Stimulated activated CD4-positive, alpha-beta T cell treated with anti-CD3 and anti-CD28 coated beads, Interleukin-12 subunit alpha, Interleukin-12 subunit beta, amount 100 ng/mL, for 4 hours (primary cell): Measurements from ENCODE around the gene CGB1.
A peak's percentile ranks its signal among the peaks of the same experiment; 100 is the strongest.
"Not testable (repeated sequence)": the region's sequence is repeated elsewhere in the genome, so short reads cannot be mapped to it uniquely, and the experiment has no call there.

Experiments used
- DNase-seq: peaks from one replicate; pipeline ENCODE4 v3.0.0-alpha.2; 2020

CGB1 gene

DNA sequence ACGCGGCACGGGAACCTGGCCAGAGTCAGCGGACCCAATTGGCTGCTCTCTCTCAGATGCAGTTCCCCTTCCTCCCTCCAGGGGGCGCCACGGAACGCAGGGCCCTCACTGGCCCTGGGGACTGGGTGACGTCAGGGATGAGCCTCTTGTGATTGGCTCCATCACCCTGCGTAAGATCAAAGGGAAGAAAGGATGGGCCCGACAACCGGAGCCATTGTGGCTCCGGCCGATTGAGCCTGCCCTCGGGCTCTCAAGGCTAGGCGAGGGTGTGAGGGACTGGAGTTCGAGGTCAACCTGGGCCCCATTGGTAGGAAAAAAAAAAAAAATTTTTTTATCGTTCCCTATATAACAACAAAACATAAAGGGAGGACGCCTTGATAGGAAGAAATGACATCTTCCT lies at the start of gene CGB1:
Gene CGB1, minus strand, starts transcription at position 81 of the 400 bp plus-strand sequence. CDS start 184 bp downstream, outside the sequence.
- DNase-seq: not testable (repeated sequence)

DNA sequence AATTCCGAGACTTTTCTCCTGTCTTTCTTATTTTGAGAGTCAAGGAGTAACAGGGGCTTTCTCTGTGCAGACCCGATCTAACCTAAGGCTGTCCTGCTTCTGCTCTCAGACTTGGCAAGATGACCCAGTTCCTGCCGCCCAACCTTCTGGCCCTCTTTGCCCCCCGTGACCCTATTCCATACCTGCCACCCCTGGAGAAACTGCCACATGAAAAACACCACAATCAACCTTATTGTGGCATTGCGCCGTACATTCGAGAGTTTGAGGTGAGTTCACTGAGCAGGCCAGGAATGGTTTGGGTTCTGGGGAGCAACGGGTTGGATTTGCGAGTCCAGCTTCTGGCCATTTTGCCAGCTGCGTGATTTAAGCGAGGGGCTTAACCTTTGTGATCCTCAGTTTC lies 49.6 kb upstream of the CGB1 start:
- DNase-seq: no peak

DNA sequence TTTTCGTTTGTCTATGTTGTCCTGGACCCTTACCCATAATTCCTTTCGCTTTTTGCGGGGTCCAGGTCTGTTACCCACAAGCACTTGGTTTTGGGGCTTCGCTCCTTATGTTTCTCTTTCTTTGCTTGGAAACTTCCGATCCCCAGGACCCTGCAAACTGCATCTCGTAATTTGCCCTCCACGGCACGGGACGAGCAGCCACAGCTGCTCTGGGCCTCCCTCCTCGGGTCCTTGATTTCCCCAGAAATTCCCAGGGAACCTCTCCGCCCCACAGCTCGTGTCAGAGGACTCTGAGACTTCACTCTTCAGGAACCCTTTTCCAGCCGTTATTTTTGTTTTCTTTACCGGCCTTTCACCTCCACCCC lies 49.2 kb upstream of the CGB1 start:
- DNase-seq: no peak

DNA sequence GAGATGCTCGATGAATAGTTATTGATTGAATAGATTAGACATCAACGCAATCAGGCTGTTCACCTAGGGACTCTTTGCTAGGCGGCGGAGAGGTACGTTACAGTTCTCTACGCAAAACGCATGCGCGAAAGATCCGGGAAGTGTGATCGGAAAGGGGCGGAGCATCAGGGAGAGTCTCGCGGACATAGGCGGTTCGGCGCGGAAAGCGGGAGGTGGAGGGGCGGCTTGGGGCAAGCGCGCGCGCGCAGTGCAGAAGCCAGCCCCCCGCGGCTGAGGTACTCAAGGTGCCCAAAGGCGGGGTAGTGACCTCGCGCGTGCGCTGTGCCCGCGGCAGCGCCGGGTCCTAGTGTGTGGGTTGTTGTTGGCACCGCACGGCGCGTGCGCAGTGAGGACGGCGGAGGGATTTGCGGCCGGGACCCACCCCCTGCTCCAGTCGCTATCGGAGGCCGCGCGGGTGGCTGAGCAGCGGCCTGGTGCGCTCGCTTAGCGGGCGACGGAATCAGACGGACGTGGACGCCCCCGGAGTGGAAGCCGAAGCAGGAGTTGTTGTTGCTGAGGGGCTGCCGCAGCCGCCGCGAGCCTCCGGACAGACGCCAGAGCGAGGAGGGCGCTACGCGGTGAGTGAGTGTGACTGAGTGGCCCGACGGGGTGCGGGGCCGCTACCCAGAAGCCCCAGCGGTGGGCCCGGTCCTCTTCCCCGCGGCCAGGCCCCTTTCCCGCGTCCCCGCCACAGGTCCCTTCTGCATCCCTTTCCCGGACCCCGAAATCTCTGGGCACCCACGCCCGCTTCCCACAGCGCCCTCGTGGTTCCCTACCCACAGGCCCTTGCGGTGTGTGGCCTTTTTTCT lies 48.5 kb upstream of the CGB1 start, which contains the start of gene SNRNP70:
Gene SNRNP70, plus strand, starts transcription at position 432 of the 848 bp plus-strand sequence. CDS start 964 bp downstream, outside the sequence.
- DNase-seq: peak; percentile 98

DNA sequence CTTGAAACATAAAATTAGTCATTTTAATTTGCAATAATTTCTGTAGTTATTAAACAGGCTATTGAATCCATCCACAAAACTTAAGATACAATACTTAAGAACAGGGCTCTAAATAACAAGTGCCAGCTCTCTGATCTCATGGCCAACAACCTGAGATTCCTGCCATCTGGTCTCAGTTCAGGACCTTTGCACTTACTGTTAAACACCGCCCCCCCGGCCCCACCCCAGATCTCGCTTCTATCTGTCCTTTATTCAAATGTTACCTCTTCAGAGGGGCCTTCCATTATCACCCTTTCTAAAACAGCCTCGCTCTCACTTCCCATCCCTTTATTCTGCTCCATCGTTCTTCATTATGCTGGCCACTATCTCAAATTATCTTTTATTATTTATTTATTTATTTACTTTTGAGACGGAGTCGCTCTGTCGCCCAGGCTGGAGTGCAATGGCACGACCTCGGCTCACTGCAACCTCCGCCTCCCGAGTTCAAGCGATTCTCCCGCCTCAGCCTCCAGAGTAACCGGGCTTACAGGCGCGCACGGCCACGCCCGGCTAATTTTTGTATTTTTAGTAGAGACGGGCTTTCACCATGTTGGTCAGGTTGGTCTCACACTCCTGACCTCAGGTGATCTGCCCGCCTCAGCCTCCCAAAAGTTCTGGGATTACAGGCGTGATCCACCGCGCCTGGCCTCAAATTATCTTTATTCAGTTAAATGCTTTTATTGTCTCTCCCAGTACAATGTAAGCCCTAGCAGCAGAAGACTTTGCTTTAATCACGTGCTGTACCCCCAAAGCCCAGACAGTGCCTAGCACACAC lies 47.7 kb upstream of the CGB1 start:
- DNase-seq: no peak

DNA sequence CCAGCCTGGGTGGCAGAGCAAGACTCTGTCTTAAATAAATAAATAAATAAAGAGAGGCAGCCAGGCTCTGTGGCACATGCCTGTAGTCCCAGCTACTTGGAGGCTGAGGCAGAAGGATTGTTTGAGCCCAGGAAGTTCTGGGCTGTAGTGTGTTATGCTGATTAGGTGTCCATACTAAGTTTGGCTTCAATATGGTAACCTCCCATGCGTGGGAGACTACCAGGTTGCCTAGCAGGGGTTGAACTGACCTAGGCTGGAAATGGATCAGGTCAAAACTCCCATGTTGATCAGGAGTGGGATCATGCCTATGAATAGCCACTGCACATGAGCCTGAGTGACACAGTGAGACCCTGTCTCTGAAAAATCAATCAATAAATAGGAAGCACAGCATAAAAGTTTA lies 44.6 kb upstream of the CGB1 start:
- DNase-seq: no peak

DNA sequence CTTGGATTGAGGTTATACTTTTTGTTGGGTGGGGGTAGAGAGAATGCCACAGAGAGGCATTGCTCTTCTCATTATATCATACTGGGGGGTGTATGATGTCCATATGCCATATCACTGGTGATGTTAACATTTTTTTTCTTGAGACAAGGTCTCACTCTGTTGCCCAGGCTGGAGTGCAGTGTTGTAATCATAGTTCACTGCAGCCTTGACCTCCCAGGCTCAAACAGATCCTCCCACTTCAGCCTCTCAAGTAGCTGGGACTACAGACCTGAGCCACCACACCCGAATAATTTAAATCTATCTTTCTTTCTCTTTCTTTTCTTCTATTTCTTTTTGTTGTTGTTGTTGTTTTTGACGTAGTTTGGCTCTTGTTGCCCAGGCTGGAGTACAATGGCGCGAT lies 43.7 kb upstream of the CGB1 start:
- no peak for DNase-seq

DNA sequence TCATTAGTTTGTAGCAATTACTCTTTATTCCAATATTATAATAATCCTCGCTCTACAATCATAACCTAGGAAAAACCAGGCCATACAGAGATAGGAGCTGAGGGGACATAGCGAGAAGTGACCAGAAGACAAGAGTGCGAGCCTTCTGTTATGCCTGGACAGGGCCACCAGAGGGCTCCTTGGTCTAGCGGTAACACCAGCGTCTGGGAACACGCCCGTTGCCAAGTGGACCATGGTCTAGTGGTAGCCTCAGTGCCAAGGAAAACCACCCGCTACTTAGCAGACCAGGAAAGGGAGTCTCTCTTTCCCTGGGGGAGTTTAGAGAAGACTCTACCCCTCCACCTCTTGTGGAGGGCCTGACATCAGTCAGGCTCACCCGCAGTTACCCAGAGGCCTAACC lies 38.2 kb upstream of the CGB1 start:
- DNase-seq: not testable (repeated sequence)

DNA sequence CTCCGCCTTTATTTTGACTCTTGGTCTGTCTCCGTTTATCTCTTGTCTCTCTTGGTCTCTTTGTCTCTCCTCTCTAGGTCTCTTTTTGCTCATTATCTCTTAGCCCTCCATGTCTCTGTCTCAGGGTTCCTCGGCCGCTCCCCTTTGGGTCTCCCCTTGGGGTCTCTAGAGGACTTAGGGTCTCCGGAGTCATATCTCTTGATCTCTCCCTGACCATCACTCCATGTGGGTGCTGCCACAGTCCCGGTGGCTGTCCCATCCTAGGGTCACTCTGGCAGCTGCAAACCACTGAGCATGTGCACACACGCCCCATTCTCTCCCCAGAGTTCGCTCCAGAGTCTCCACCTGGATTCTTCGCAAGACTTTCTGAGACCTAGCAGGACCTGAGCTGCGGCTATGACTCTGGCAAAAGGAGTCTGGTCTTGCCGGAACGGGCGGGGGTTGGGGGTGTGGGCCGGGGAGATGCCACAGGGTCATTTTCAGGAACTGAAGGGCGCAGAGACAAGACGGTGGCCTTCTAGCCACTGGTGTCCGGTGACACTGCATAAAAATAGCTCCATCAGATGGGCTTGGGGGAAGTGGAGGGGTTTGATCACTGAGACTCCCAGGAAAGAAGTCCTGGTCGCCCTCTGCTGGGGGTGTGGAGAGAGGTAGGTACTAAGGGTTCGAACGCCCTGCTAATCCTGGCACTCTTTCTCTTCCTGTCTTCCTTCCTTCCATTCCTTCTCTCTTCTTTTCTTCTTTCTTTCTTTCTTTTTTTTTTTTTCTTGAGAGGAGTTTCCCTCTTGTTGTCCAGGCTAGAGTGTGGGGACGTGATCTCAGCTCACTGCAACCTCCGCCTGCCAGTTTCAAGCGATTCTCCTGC lies 37.1 kb upstream of the CGB1 start:
- no peak for DNase-seq

DNA sequence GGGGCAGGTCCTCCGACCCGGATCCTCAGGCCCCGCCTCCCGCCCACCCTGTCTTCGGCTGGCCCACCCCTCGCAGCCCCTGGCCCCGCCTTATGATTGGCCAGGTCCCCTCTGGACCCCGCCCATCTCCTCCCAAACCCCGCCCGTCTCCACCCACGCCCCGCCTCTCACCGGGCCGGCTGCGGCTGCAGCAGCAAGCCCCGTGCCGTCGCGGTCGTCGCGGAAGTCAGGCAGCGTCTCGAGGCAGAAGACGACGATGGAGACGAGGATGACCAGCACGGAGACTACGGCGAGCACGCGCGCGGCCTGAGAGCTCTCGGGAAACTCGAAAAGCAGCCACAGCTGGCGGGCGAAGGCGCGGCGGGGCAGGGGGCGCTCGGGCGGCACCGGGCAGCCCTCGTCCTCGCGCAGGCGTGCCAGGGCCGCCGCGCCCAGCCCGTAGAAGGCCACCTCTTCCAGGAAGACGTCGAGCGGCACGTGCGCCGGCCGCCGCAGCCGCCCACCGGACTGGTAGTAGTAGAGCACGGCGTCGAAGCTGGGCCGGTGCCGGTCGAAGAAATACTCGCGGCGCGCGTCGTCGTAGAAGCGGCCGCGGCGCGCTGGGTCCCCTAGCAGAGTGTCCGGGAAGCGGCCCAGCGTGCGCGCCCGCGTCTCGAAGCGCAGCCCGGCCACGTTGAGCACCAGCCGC lies 35.3 kb upstream of the CGB1 start:
- no peak for DNase-seq

DNA sequence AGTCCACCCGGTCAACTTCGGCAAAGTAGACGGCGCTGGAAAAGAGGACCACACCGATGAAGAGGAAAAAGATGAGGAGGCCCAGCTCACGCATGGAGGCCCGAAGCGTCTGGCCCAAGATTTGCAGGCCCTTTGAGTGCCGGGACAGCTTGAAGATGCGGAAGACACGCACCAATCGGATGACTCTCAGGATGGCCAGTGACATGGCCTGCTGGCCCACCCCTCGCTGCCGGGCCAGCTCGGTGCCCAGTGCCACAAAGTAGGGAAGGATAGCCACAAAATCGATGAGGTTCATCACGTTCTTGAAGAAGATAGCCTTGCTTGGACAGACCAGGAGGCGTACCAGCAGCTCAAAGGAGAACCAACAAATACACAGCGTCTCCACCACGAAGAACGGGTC lies 33.7 kb upstream of the CGB1 start:
- DNase-seq: no peak

DNA sequence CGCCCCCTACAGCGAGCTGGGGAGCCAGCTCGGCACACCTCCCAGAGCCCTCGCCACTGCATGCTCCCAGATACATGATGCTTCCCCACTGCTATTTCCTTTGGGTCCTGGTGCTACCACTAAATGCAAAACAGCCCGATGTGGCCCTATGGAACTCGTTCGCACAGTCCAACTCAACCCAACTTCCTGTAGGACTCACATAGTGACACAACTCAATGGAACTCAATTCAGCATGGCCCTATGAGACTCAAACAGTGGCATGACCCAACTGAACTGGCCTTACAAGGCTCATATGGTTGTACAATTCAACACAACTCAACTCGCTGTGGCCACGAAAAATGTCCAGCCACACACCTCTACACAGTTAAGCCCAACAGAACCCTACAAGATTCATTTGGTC lies 32.3 kb upstream of the CGB1 start:
- no peak for DNase-seq

DNA sequence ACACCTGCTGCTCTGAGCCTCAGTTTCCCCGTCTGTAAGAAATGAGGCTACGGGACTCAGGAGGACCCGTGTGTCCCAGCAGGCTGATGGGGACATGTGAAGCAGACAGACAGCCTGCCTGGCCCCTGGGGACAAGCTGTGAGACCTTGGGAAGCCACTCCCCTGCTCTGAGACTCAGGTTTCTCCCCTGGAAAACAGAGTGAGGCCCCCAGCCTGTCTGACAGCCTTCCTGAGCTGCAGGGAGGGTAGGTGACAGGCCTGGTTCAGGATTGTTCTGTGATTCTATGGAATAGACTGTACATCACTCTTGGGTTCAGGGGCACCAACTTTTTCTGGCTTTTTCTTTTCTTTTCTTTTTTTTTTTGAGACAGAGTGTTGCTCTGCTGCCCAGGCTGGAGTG lies 30.9 kb upstream of the CGB1 start:
- DNase-seq: no peak

DNA sequence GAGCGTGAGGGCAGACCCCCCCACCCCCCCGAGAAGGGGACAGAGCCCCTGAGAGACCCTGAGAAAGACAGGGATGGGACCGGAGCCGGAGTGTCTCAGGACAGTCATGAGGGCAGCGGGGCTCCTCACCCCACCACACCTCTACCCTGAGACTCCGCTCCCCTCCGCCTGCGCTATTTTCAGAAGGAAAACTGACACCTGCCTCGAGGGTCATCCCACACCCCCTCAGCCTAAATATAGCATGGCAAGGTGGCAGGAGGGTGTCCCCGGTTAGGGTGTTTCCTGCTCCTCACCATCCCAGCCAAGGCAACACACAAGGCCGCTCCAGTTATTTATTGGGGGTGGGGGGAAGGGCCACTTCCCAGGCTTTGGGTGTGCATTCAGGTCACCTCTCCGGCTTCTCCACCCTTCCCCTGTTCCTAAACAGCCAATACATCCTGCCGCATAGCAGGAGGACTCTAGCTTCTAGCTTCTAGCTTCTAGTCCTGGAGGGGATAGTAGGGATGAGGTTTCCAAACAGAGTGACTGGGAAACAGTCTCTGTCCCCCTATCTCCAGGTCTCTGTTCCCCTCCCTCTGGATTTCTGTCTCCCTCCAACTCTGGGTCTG lies 29.3 kb upstream of the CGB1 start:
- no peak for DNase-seq

DNA sequence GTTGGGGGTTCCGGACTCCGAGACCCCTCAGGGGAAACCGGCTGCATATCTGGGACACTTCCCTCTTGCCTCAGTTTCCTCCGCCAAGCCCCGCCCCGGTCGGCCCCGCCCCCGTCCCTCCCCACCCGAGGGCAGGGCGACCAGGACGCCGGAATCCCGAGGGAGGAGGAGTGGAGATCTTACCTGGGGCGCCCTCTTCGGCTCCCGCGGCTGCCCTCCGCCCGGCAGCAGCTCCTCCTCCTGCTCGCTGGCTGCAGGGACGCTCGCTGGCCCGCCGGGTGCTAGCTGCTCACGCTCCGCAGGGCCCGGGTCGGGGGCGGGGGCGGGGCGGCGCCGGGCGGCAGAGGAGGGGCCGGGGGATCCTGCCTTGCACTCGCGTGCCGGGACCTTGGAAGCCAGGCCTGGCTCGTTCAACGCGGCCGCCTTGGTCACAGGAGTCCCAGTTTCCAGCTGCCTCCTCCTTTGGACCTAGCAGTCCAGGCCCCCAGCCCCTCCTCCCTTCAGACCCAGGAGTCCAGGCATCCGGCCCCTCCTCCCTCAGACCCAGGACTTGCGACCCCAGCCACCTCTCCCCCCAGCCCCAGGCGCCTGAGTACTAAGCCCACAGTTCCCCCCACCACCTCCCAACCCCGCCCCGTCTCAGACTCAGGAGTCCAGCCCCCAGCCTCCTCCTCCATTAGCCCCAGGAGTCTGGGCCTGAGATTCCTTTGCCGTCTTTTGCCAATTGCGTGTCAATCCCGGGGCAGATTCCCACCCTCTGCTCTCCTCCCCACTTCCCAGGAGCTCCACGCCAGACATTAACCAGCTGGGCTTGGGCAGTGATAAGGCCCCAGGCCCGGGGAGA lies 28.3 kb upstream of the CGB1 start, which contains the start of gene NTF4:
Gene NTF4, minus strand, starts transcription at position 51 of the 844 bp plus-strand sequence. CDS start 2,821 bp downstream, outside the sequence.
- DNase-seq: no peak

DNA sequence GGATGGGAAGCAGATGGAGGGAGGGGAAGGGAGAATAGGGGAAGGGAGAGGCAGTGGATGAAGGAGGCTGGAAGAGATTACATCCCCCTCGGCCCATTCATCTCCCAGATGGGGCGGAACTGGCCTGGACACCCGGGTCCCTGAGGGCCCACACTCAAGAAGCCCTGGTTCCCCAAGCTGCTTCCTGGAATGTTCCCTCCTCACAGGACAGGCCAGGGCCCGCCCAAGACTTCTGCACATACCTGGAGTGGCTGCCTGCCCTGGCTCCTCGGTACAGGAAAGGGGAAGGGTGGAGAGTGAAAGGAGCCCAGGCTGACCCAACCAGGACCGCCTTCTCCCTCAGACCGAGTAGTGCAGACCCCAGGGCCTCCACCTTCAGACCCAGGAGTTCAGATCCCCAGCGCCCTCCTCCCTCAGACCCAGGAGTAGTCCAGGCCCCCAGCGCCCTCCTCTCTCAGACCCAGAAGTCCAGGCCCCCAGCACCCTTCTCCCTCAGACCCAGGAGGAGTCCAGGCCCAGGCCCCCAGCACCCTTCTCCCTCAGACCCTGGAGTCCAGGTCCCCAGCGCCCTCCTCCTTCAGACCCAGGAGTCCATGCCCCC lies 27.4 kb upstream of the CGB1 start:
- no peak for DNase-seq

DNA sequence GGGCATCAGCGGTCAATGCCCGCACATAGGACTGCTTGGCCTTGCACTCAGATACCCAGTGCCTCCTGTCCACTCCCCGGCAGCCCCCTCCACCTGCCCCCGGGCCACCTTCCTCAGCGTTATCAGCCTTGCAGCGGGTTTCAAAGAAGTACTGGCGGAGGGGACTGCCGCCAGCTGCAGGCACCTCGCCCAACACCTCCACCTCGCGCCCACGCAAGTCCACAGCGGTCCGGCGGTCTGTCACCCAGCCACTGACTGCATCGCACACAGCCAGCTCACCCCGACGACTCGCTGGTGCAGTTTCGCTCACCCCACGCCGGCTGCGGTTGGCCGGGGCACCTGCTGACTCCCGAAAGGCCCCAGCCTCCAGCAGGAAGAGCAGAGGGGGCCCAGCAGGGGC lies 24.8 kb upstream of the CGB1 start:
- DNase-seq: no peak

DNA sequence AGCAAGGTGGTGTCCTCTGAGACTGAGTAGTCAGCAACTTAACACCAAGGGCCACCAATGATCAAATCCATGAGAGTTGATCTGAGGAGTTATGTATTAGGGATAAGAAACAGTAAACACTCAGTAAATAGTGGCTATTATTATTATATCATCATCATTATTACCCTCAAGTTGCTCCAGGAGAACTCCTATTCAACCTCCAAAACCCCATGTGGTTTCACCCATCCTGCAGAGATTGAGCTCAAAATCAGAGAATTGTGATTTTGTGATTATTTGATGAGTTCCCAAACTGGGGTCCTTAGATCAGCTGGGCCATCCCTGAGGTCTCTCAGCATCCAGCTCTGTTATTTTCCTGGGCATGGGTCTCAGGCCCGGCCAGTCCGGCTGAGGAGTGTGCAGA lies 24.3 kb upstream of the CGB1 start:
- no peak for DNase-seq

DNA sequence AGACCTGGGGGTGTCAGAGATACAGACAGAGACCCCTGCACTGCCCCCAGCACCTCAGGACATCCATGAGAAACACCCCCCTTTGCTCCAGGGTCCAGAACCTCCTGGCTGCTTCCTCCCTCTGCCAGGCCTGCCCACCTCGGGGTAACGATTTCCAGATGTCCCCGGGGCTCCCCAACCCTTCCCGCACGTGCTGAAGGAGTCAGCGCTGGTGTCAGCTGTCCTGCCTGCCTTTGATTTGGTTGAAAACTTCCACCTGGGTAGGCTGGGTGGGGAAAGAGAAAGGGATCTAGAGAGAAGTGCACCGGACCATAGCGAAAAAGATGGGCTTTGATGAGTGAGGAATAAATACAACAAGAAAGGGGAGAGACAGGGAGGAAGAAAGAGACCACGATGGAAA lies 22.4 kb upstream of the CGB1 start:
- DNase-seq: no peak

DNA sequence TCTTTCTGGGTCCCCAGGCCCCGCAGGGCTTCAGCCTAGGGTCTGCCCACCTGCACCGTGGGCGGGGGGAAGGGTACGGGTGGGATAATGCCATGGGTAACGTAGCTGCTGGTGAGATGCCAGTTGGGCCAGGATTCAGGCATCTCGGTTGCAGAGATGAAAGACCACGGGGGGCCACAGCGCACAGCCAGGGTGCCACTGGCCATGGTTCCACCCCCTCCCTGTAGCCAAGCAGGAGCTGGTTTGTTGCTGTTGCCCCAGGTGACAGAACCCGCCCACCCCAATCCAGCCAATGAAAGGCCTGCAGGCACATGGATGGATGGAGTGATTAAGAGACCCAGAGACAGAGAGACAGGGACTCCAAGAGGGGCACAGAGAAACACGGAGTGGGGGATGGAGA lies 21.9 kb upstream of the CGB1 start:
- DNase-seq: no peak
